22Rv1 (cell line): ENCODE data around the gene WDR6.

Experiments used
- ZFX ChIP-seq: fragments of 450-650 bp; IDR thresholded peaks from 2 replicates; pipeline ENCODE4 v1.6.1; 2017; ENCODE audit warnings: antibody characterized with exemption, borderline replicate concordance
- TF ChIP-seq, protein P1 (sequence below): fragments of 450-650 bp; IDR thresholded peaks from 2 replicates; pipeline ENCODE4 v1.5.1; 2017; ENCODE audit warnings: mild to moderate bottlenecking

DNA sequence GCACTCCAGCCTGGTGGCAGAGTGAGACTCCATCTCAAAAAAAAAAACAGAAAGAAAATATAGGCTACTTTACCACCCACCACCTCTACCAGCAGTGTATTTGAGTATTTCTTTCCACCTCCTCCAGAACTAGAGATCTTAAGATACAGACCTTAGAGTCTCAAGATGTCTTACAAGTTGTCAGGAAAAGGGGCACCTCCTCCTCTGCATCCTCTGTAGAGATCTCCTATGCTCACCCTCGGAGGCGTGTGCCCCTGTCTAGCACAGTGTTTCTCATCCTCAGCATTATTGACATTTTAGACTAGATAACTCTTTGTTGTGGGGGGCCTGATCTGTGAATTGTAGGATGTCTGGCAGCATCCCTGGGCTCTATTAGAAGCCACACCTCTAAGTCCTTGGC lies 44.9 kb upstream of the WDR6 start:
- TF ChIP-seq, protein P1, sequence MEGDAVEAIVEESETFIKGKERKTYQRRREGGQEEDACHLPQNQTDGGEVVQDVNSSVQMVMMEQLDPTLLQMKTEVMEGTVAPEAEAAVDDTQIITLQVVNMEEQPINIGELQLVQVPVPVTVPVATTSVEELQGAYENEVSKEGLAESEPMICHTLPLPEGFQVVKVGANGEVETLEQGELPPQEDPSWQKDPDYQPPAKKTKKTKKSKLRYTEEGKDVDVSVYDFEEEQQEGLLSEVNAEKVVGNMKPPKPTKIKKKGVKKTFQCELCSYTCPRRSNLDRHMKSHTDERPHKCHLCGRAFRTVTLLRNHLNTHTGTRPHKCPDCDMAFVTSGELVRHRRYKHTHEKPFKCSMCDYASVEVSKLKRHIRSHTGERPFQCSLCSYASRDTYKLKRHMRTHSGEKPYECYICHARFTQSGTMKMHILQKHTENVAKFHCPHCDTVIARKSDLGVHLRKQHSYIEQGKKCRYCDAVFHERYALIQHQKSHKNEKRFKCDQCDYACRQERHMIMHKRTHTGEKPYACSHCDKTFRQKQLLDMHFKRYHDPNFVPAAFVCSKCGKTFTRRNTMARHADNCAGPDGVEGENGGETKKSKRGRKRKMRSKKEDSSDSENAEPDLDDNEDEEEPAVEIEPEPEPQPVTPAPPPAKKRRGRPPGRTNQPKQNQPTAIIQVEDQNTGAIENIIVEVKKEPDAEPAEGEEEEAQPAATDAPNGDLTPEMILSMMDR, result no peak
- TF ChIP-seq ZFX, result no peak
